Posterior cingulate gyrus (tissue), 11 donors: ENCODE measurements around the gene TBCC.
"Not testable (repeated sequence)": the region's sequence is repeated elsewhere in the genome, so short reads cannot be mapped to it uniquely, and the experiment has no call there.

Experiments used
- DNase-seq, 10 donors: peaks; one replicate each; pipeline versions ENCODE4 v3.0.0 to v3.0.0-alpha.2; 2020 to 2021; ENCODE audit warnings: mixed read lengths in 3 of 10
- intact Hi-C: fragments of 100-400 bp; cut with DNase I; formaldehyde crosslinking; loops from one replicate; pipeline ENCODE4 v1.15.1; 2023

Gene TBCC

GRCh38 chr6:42774821-42775487 lies 29.1 kb upstream of the TBCC start:
- DNase-seq = peak in 1 of 10 donors; percentile 44
- intact Hi-C loops = not testable (repeated sequence)

GRCh38 chr6:42774201-42774600 lies 28.3 kb upstream of the TBCC start:
- DNase-seq = no peak
- intact Hi-C loops = no loop called here

- intact Hi-C loops = no loop called here
- DNase-seq = no peak
Measured at GRCh38 chr6:42771741-42772100, 25.8 kb upstream of the TBCC start.

- no peak for DNase-seq
- intact Hi-C loops = no loop called here
Measured at GRCh38 chr6:42769836-42770235, 23.9 kb upstream of the TBCC start.

- intact Hi-C loops = no loop called here
- no peak for DNase-seq
Measured at GRCh38 chr6:42769051-42769450, 23.1 kb upstream of the TBCC start.

GRCh38 chr6:42766163-42766670 lies 20.3 kb upstream of the TBCC start:
- intact Hi-C loops = no loop called here
- no peak for DNase-seq

GRCh38 chr6:42764911-42765648 lies 19.2 kb upstream of the TBCC start:
- no peak for DNase-seq
- intact Hi-C loops = no loop called here

GRCh38 chr6:42762950-42763349 lies 17.0 kb upstream of the TBCC start:
- intact Hi-C loops = no loop called here
- no peak for DNase-seq

- intact Hi-C loops = no loop called here
- DNase-seq = no peak
Measured at GRCh38 chr6:42762426-42762859, 16.5 kb upstream of the TBCC start.

- DNase-seq = no peak
- intact Hi-C loops = no loop called here
Measured at GRCh38 chr6:42761287-42762067, 15.6 kb upstream of the TBCC start.

GRCh38 chr6:42758756-42759430 lies 13.0 kb upstream of the TBCC start:
- no peak for DNase-seq
- intact Hi-C loops = no loop called here

GRCh38 chr6:42756722-42757121 lies 10.8 kb upstream of the TBCC start:
- intact Hi-C loops = no loop called here
- peak in 2 of 10 donors; percentile 21 to 87 for DNase-seq

- DNase-seq = no peak
- intact Hi-C loops = no loop called here
Measured at GRCh38 chr6:42754759-42755158, 8.9 kb upstream of the TBCC start.

GRCh38 chr6:42751055-42751454 lies 5.2 kb upstream of the TBCC start:
- intact Hi-C loops = no loop called here
- DNase-seq = peak in 1 of 10 donors; percentile 54

GRCh38 chr6:42748203-42748898 lies 2.4 kb upstream of the TBCC start:
- DNase-seq = peak in 3 of 10 donors; percentile 12 to 62 (median 13)
- intact Hi-C loops = loop anchor here (5.0 kb wide), 1 partner anchor 129 kb away; the partner anchor contains the start of gene RPL7L1

- DNase-seq = peak; percentile 59 to 96 (median 82)
- intact Hi-C loops = loop anchor here (1.0 to 5.0 kb wide), 2 partner anchors 37 to 131 kb away; partner anchors contain the start of gene RPL7L1
Measured at GRCh38 chr6:42746463-42747391, 824 bp upstream of the TBCC start.

- intact Hi-C loops = loop anchor here (2.0 to 5.0 kb wide), 2 partner anchors 18 to 132 kb away; partner anchors contain the start of gene RPL7L1
- peak in 8 of 10 donors; percentile 11 to 86 (median 25) for DNase-seq
Measured at GRCh38 chr6:42745083-42745639, 742 bp downstream of the TBCC start.

GRCh38 chr6:42744351-42744893 lies 1.5 kb downstream of the TBCC start:
- intact Hi-C loops = loop anchor here (2.0 kb wide), 1 partner anchor 18 kb away; no protein-coding TSS in a partner anchor
- DNase-seq = peak in 1 of 10 donors; percentile 43
